GM23338 (cell line): ENCODE measurements around the gene CLCN4. TPM values are rescaled to one million over a fixed set of nuclear protein-coding genes. Genes with fewer than 3 reads are reported as not detected.

Experiments used
- ATAC-seq: fragments of 200-7000 bp; cut with Tn5 transposase; 3 replicates; pipeline ENCODE4 v1.9.1; 2020
- DNase-seq: peaks from one replicate; pipeline ENCODE4 v3.0.0-alpha.2; 2015; ENCODE audit warnings: low spot score
- H2AFZ ChIP-seq: fragments of 200-600 bp; sonication (generic); 2 replicates; pipeline ENCODE4 v1.8.0; 2016; ENCODE audit warnings: antibody characterized with exemption, mild to moderate bottlenecking, moderate library complexity
- H3F3A ChIP-seq: fragments of 200-600 bp; sonication (generic); replicated peaks from 2 replicates; pipeline ENCODE4 v1.8.0; 2017; ENCODE audit warnings: antibody characterized with exemption, mixed run types, low read depth
- H3K27ac ChIP-seq: fragments of 200-600 bp; sonication (generic); 2 replicates; pipeline ENCODE4 v1.6.1; 2016; ENCODE audit warnings: low read depth
- H3K27me3 ChIP-seq: fragments of 200-600 bp; sonication (generic); 2 replicates; pipeline ENCODE4 v1.8.0; 2016; ENCODE audit warnings: mild to moderate bottlenecking, mixed run types, moderate library complexity; ENCODE audit not compliant: insufficient read depth
- H3K36me3 ChIP-seq: fragments of 200-600 bp; sonication (generic); 2 replicates; pipeline ENCODE4 v1.8.0; 2016; ENCODE audit warnings: mild to moderate bottlenecking; ENCODE audit not compliant: insufficient read depth
- H3K4me1 ChIP-seq: fragments of 200-600 bp; sonication (generic); 2 replicates; pipeline ENCODE4 v1.8.0; 2016; ENCODE audit warnings: mild to moderate bottlenecking, moderate library complexity; ENCODE audit not compliant: insufficient read depth
- H3K4me2 ChIP-seq: fragments of 200-600 bp; sonication (generic); 2 replicates; pipeline ENCODE4 v1.7.1; 2017; ENCODE audit warnings: mixed run types
- H3K4me3 ChIP-seq: fragments of 200-600 bp; sonication (generic); 2 replicates; pipeline ENCODE4 v1.6.1; 2016; ENCODE audit warnings: mixed run types
- H3K79me2 ChIP-seq: fragments of 200-600 bp; sonication (generic); replicated peaks from 2 replicates; pipeline ENCODE4 v1.8.0; 2017; ENCODE audit warnings: mild to moderate bottlenecking; ENCODE audit not compliant: insufficient read depth
- H3K9me2 ChIP-seq: fragments of 200-600 bp; sonication (generic); 2 replicates; pipeline ENCODE4 v1.8.0; 2017; ENCODE audit not compliant: insufficient read depth
- H4K20me1 ChIP-seq: fragments of 200-600 bp; sonication (generic); replicated peaks from 2 replicates; pipeline ENCODE4 v1.8.0; 2017; ENCODE audit warnings: mild to moderate bottlenecking; ENCODE audit not compliant: insufficient read depth
- H3K27ac Mint-ChIP-seq: 2 replicates; pipeline ENCODE4 v1.8.0; 2020; ENCODE audit warnings: inconsistent platforms, mild to moderate bottlenecking, moderate library complexity, mixed read lengths
- H3K27me3 Mint-ChIP-seq: 3 replicates; pipeline ENCODE4 v1.8.0; 2022; ENCODE audit warnings: low read depth, mild to moderate bottlenecking, moderate library complexity, mixed read lengths, inconsistent platforms; ENCODE audit not compliant: insufficient read depth, poor library complexity
- H3K36me3 Mint-ChIP-seq: 3 replicates; pipeline ENCODE4 v1.8.0; 2021; ENCODE audit warnings: low read depth, mild to moderate bottlenecking, inconsistent platforms, moderate library complexity, mixed read lengths
- H3K4me1 Mint-ChIP-seq: 3 replicates; pipeline ENCODE4 v1.8.0; 2020; ENCODE audit warnings: mild to moderate bottlenecking, inconsistent platforms, mixed read lengths
- H3K4me3 Mint-ChIP-seq: 3 replicates; pipeline ENCODE4 v1.8.0; 2021; ENCODE audit warnings: moderate library complexity, mild to moderate bottlenecking, inconsistent platforms, mixed read lengths
- H3K9me3 Mint-ChIP-seq: 3 replicates; pipeline ENCODE4 v1.8.0; 2020; ENCODE audit warnings: moderate library complexity, mild to moderate bottlenecking, inconsistent platforms, mixed read lengths
- CREB1 ChIP-seq: fragments of 250-450 bp; sonication (Bioruptor Pico); IDR thresholded peaks from 2 replicates; pipeline ENCODE4 v1.5.0; 2020; ENCODE audit warnings: low read depth, mild to moderate bottlenecking, moderate library complexity
- EZH2phosphoT487 ChIP-seq: fragments of 200-600 bp; sonication (generic); IDR thresholded peaks from one replicate; pipeline ENCODE4 v1.8.1; 2018; ENCODE audit warnings: antibody characterized with exemption; ENCODE audit not compliant: unreplicated experiment
- JUNB ChIP-seq: IDR thresholded peaks from one replicate; pipeline ENCODE4 v1.6.1; 2016; ENCODE audit warnings: antibody characterized with exemption; ENCODE audit not compliant: unreplicated experiment
- NANOG ChIP-seq: IDR thresholded peaks from 2 replicates; pipeline ENCODE4 v1.6.1; 2016; ENCODE audit warnings: antibody characterized with exemption, borderline replicate concordance
- POLR2AphosphoS5 ChIP-seq: IDR thresholded peaks from 2 replicates; pipeline ENCODE4 v1.6.1; 2016; ENCODE audit warnings: antibody characterized with exemption, low read depth
- STAT1 ChIP-seq: IDR thresholded peaks from one replicate; pipeline ENCODE4 v1.6.1; 2016; ENCODE audit warnings: antibody characterized with exemption; ENCODE audit not compliant: unreplicated experiment
- ZNF114 ChIP-seq: fragments of 250-450 bp; sonication (Bioruptor Pico); IDR thresholded peaks from 2 replicates; pipeline ENCODE4 v1.5.0; 2020; ENCODE audit warnings: mild to moderate bottlenecking, moderate library complexity
- polyA plus RNA-seq: library from polyadenylated mRNA; unstranded; fragments of >200 nt; fragmentation: Nextera tagmentation; extraction: Ambion mirVana; gene quantifications from 2 replicates; pipeline ENCODE4 v1.2.1, GENCODE V29; 2016
- total RNA-seq: library from RNA; depleted of rRNA; stranded (reverse); fragments of >200 nt; shearing (Covaris generic); gene quantifications from 2 replicates; pipeline ENCODE4 v1.2.3, GENCODE V29; 2014
- TF ChIP-seq, protein P1 (sequence below): IDR thresholded peaks from one replicate; pipeline ENCODE4 v1.6.1; 2018; ENCODE audit warnings: antibody characterized with exemption; ENCODE audit not compliant: unreplicated experiment
- TF ChIP-seq, protein P2 (sequence below): IDR thresholded peaks from 2 replicates; pipeline ENCODE4 v1.6.1; 2016; ENCODE audit warnings: antibody characterized with exemption
- TF ChIP-seq, protein P3 (sequence below): fragments of 250-450 bp; sonication (Bioruptor Pico); IDR thresholded peaks from 2 replicates; pipeline ENCODE4 v1.5.0; 2020; ENCODE audit warnings: mild to moderate bottlenecking, moderate library complexity
- TF ChIP-seq, protein P4 (sequence below), 2 experiments: fragments of 200-600 bp in 1 of 2; sonication (generic) in 1 of 2; conservative IDR thresholded peaks; 2 replicates each; pipeline versions ENCODE4 v1.5.1 to v1.6.1; 2016 to 2017; ENCODE audit warnings: antibody characterized with exemption in 2 of 2, low read depth in 2 of 2, mild to moderate bottlenecking in 2 of 2, moderate library complexity in 1 of 2

CLCN4 gene
- total and polyA plus RNA-seq, 2 experiments from 2014 or later = 1.2 to 4.9 TPM

- H4K20me1 ChIP-seq = no peaks in the 10 kb centered on the region
- Mint-ChIP-seq H3K27ac (no peak overlapping the region), H3K36me3 (peaks cover 4% of the 10 kb centered on the region; the same call in 1 of the 3 replicates), H3K27me3 (no peaks in the 10 kb centered on the region), H3K4me3 (no peak overlapping the region), H3K9me3 (no peaks in the 10 kb centered on the region; the same call in 2 of the 3 replicates), H3K4me1 (no peaks in the 10 kb centered on the region)
- H3K9me2 ChIP-seq = no peaks in the 10 kb centered on the region
- no peak overlapping the region for H3K4me2 ChIP-seq
- DNase-seq (no peak), ATAC-seq (no peak)
- H3K4me1 ChIP-seq = no peaks in the 10 kb centered on the region
- H3K79me2 ChIP-seq = no peaks in the 10 kb centered on the region
- H3K27ac ChIP-seq = no peak overlapping the region
- no peaks in the 10 kb centered on the region for H3F3A ChIP-seq
- TF ChIP-seq JUNB (no peak), NANOG (no peak), STAT1 (no peak), CREB1 (CRISPR knock-in tag) (no peak), ZNF114 (no peak), POLR2AphosphoS5 (no peak), EZH2phosphoT487 (no peak)
- TF ChIP-seq, protein P1, sequence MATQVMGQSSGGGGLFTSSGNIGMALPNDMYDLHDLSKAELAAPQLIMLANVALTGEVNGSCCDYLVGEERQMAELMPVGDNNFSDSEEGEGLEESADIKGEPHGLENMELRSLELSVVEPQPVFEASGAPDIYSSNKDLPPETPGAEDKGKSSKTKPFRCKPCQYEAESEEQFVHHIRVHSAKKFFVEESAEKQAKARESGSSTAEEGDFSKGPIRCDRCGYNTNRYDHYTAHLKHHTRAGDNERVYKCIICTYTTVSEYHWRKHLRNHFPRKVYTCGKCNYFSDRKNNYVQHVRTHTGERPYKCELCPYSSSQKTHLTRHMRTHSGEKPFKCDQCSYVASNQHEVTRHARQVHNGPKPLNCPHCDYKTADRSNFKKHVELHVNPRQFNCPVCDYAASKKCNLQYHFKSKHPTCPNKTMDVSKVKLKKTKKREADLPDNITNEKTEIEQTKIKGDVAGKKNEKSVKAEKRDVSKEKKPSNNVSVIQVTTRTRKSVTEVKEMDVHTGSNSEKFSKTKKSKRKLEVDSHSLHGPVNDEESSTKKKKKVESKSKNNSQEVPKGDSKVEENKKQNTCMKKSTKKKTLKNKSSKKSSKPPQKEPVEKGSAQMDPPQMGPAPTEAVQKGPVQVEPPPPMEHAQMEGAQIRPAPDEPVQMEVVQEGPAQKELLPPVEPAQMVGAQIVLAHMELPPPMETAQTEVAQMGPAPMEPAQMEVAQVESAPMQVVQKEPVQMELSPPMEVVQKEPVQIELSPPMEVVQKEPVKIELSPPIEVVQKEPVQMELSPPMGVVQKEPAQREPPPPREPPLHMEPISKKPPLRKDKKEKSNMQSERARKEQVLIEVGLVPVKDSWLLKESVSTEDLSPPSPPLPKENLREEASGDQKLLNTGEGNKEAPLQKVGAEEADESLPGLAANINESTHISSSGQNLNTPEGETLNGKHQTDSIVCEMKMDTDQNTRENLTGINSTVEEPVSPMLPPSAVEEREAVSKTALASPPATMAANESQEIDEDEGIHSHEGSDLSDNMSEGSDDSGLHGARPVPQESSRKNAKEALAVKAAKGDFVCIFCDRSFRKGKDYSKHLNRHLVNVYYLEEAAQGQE = no peak
- TF ChIP-seq, protein P2, sequence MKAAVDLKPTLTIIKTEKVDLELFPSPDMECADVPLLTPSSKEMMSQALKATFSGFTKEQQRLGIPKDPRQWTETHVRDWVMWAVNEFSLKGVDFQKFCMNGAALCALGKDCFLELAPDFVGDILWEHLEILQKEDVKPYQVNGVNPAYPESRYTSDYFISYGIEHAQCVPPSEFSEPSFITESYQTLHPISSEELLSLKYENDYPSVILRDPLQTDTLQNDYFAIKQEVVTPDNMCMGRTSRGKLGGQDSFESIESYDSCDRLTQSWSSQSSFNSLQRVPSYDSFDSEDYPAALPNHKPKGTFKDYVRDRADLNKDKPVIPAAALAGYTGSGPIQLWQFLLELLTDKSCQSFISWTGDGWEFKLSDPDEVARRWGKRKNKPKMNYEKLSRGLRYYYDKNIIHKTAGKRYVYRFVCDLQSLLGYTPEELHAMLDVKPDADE = no peak
- TF ChIP-seq, protein P3, sequence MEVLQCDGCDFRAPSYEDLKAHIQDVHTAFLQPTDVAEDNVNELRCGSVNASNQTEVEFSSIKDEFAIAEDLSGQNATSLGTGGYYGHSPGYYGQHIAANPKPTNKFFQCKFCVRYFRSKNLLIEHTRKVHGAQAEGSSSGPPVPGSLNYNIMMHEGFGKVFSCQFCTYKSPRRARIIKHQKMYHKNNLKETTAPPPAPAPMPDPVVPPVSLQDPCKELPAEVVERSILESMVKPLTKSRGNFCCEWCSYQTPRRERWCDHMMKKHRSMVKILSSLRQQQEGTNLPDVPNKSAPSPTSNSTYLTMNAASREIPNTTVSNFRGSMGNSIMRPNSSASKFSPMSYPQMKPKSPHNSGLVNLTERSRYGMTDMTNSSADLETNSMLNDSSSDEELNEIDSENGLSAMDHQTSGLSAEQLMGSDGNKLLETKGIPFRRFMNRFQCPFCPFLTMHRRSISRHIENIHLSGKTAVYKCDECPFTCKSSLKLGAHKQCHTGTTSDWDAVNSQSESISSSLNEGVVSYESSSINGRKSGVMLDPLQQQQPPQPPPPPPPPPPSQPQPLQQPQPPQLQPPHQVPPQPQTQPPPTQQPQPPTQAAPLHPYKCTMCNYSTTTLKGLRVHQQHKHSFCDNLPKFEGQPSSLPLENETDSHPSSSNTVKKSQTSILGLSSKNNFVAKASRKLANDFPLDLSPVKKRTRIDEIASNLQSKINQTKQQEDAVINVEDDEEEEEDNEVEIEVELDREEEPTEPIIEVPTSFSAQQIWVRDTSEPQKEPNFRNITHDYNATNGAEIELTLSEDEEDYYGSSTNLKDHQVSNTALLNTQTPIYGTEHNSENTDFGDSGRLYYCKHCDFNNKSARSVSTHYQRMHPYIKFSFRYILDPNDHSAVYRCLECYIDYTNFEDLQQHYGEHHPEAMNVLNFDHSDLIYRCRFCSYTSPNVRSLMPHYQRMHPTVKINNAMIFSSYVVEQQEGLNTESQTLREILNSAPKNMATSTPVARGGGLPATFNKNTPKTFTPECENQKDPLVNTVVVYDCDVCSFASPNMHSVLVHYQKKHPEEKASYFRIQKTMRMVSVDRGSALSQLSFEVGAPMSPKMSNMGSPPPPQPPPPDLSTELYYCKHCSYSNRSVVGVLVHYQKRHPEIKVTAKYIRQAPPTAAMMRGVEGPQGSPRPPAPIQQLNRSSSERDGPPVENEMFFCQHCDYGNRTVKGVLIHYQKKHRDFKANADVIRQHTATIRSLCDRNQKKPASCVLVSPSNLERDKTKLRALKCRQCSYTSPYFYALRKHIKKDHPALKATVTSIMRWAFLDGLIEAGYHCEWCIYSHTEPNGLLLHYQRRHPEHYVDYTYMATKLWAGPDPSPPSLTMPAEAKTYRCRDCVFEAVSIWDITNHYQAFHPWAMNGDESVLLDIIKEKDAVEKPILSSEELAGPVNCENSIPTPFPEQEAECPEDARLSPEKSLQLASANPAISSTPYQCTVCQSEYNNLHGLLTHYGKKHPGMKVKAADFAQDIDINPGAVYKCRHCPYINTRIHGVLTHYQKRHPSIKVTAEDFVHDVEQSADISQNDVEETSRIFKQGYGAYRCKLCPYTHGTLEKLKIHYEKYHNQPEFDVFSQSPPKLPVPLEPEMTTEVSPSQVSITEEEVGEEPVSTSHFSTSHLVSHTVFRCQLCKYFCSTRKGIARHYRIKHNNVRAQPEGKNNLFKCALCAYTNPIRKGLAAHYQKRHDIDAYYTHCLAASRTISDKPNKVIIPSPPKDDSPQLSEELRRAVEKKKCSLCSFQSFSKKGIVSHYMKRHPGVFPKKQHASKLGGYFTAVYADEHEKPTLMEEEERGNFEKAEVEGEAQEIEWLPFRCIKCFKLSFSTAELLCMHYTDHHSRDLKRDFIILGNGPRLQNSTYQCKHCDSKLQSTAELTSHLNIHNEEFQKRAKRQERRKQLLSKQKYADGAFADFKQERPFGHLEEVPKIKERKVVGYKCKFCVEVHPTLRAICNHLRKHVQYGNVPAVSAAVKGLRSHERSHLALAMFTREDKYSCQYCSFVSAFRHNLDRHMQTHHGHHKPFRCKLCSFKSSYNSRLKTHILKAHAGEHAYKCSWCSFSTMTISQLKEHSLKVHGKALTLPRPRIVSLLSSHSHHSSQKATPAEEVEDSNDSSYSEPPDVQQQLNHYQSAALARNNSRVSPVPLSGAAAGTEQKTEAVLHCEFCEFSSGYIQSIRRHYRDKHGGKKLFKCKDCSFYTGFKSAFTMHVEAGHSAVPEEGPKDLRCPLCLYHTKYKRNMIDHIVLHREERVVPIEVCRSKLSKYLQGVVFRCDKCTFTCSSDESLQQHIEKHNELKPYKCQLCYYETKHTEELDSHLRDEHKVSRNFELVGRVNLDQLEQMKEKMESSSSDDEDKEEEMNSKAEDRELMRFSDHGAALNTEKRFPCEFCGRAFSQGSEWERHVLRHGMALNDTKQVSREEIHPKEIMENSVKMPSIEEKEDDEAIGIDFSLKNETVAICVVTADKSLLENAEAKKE (CRISPR knock-in tag) = no peak
- TF ChIP-seq, protein P4, sequence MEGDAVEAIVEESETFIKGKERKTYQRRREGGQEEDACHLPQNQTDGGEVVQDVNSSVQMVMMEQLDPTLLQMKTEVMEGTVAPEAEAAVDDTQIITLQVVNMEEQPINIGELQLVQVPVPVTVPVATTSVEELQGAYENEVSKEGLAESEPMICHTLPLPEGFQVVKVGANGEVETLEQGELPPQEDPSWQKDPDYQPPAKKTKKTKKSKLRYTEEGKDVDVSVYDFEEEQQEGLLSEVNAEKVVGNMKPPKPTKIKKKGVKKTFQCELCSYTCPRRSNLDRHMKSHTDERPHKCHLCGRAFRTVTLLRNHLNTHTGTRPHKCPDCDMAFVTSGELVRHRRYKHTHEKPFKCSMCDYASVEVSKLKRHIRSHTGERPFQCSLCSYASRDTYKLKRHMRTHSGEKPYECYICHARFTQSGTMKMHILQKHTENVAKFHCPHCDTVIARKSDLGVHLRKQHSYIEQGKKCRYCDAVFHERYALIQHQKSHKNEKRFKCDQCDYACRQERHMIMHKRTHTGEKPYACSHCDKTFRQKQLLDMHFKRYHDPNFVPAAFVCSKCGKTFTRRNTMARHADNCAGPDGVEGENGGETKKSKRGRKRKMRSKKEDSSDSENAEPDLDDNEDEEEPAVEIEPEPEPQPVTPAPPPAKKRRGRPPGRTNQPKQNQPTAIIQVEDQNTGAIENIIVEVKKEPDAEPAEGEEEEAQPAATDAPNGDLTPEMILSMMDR (conservative IDR thresholded peaks at IDR 0.05; ENCODE audit: low read depth in 2 of 2) = no peak
- H3K36me3 ChIP-seq = no peaks in the 10 kb centered on the region
- no peaks in the 10 kb centered on the region for H3K27me3 ChIP-seq
- H2AFZ ChIP-seq = no peak overlapping the region
- H3K4me3 ChIP-seq = no peak overlapping the region
Measured at GRCh38 chrX:10237241-10237640, 80.5 kb downstream of the CLCN4 start.
